Endothelial cell (in vitro differentiated cells): ENCODE measurements around the gene BCAM. TPM values are rescaled to one million over a fixed set of nuclear protein-coding genes. Genes with fewer than 3 reads are reported as not detected.

Experiments used
- DNase-seq: peaks from one replicate; pipeline ENCODE4 v3.0.0; 2021; ENCODE audit warnings: low spot score
- H3K27ac Mint-ChIP-seq: one replicate; pipeline ENCODE4 v1.8.0; 2021; ENCODE audit warnings: mixed read lengths, inconsistent platforms; ENCODE audit not compliant: unreplicated experiment
- H3K27me3 Mint-ChIP-seq: one replicate; pipeline ENCODE4 v1.8.0; 2021; ENCODE audit warnings: mild to moderate bottlenecking, moderate library complexity, mixed read lengths, inconsistent platforms; ENCODE audit not compliant: unreplicated experiment
- H3K36me3 Mint-ChIP-seq: one replicate; pipeline ENCODE4 v1.8.0; 2021; ENCODE audit warnings: mild to moderate bottlenecking, low read depth, mixed read lengths, inconsistent platforms; ENCODE audit not compliant: unreplicated experiment
- H3K4me1 Mint-ChIP-seq: one replicate; pipeline ENCODE4 v1.8.0; 2021; ENCODE audit warnings: mild to moderate bottlenecking, mixed read lengths, inconsistent platforms; ENCODE audit not compliant: unreplicated experiment
- H3K4me3 Mint-ChIP-seq: one replicate; pipeline ENCODE4 v1.8.0; 2021; ENCODE audit warnings: mild to moderate bottlenecking, mixed read lengths, inconsistent platforms; ENCODE audit not compliant: unreplicated experiment
- H3K9me3 Mint-ChIP-seq: one replicate; pipeline ENCODE4 v1.8.0; 2021; ENCODE audit warnings: mixed read lengths, inconsistent platforms; ENCODE audit not compliant: unreplicated experiment
- CTCF ChIP-seq: fragments of 200-600 bp; sonication (generic); IDR thresholded peaks from one replicate; pipeline ENCODE4 v1.5.0; 2021; ENCODE audit warnings: antibody characterized with exemption; ENCODE audit not compliant: unreplicated experiment
- total RNA-seq: library from RNA; stranded (reverse); fragmentation: NEBNext Ultra II Directional; extraction: Animal tissue kit (Norgen Biotek cat#: 25700); gene quantifications from one replicate; pipeline ENCODE4 v1.2.1, GENCODE V29; 2021; ENCODE audit not compliant: unreplicated experiment

Gene BCAM
- total RNA-seq, 1 donor from 2014 or later, result 6.9 TPM

GRCh38 chr19:44839276-44839675, 30.4 kb downstream of the BCAM start:
- Mint-ChIP-seq H3K27ac (no peak overlapping the region), H3K4me1 (no peaks in the 10 kb centered on the region), H3K27me3 (no peaks in the 10 kb centered on the region), H3K4me3 (no peak overlapping the region), H3K9me3 (no peaks in the 10 kb centered on the region), H3K36me3 (no peaks in the 10 kb centered on the region)
- DNase-seq, result no peak
- TF ChIP-seq CTCF, result no peak

- Mint-ChIP-seq H3K27me3 (peaks cover 6% of the 10 kb centered on the region), H3K36me3 (peaks cover 9% of the 10 kb centered on the region), H3K27ac (no peak overlapping the region), H3K4me3 (no peak overlapping the region), H3K4me1 (peaks cover 9% of the 10 kb centered on the region), H3K9me3 (no peaks in the 10 kb centered on the region)
- DNase-seq, result no peak
- TF ChIP-seq CTCF, result no peak
These were observed 31.9 kb downstream of the BCAM start for GRCh38 chr19:44840811-44841210.

- peaks cover 6% of the 10 kb centered on the region for H3K27me3 Mint-ChIP-seq
- peaks cover 9% of the 10 kb centered on the region for H3K4me1 Mint-ChIP-seq
- TF ChIP-seq CTCF, result no peak
- no peak for DNase-seq
- no peaks in the 10 kb centered on the region for H3K9me3 Mint-ChIP-seq
- H3K4me3 Mint-ChIP-seq, result no peak overlapping the region
- H3K36me3 Mint-ChIP-seq, result peaks cover 9% of the 10 kb centered on the region
- no peak overlapping the region for H3K27ac Mint-ChIP-seq
These were observed 32.3 kb downstream of the BCAM start for GRCh38 chr19:44841231-44841630.

GRCh38 chr19:44845286-44845611, 36.3 kb downstream of the BCAM start:
- H3K36me3 Mint-ChIP-seq, result peaks cover 27% of the 10 kb centered on the region
- peak overlapping the region; percentile 82 for H3K27ac Mint-ChIP-seq
- TF ChIP-seq CTCF, result no peak
- no peak for DNase-seq
- H3K4me1 Mint-ChIP-seq, result peaks cover 32% of the 10 kb centered on the region
- peak overlapping the region; percentile 90 for H3K4me3 Mint-ChIP-seq
- H3K27me3 Mint-ChIP-seq, result peaks cover 31% of the 10 kb centered on the region
- H3K9me3 Mint-ChIP-seq, result no peaks in the 10 kb centered on the region

- peaks cover 37% of the 10 kb centered on the region for H3K4me1 Mint-ChIP-seq
- H3K27ac Mint-ChIP-seq, result peak within 1 kb of the TSS; percentile 99
- H3K27me3 Mint-ChIP-seq, result peaks cover 33% of the 10 kb centered on the region
- H3K9me3 Mint-ChIP-seq, result no peaks in the 10 kb centered on the region
- H3K36me3 Mint-ChIP-seq, result peaks cover 30% of the 10 kb centered on the region
- H3K4me3 Mint-ChIP-seq, result peak within 1 kb of the TSS; percentile 100
- TF ChIP-seq CTCF, result peak; percentile 27
- DNase-seq, result peak; percentile 100
These were observed 36.9 kb downstream of the BCAM start, which contains the start of gene NECTIN2 for GRCh38 chr19:44845612-44846454. Gene NECTIN2 (plus strand): TSS chr19:44846297. CDS start chr19:44846526, 229 bp downstream.
